Stimulated activated CD4-positive, alpha-beta T cell treated with anti-CD3 and anti-CD28 coated beads, Interleukin-1b, Interleukin-23, amount 100 ng/mL, for 48 hours (primary cell): ENCODE measurements around the gene ITGB4.
A peak's percentile ranks its signal among the peaks of the same experiment; 100 is the strongest.

Source experiments
- DNase-seq: peaks from one replicate; pipeline ENCODE4 v3.0.0-alpha.2; 2020

The ITGB4 gene

GRCh38 chr17:75733471-75733870 lies 12.2 kb downstream of the ITGB4 start:
- no peak for DNase-seq

DNA sequence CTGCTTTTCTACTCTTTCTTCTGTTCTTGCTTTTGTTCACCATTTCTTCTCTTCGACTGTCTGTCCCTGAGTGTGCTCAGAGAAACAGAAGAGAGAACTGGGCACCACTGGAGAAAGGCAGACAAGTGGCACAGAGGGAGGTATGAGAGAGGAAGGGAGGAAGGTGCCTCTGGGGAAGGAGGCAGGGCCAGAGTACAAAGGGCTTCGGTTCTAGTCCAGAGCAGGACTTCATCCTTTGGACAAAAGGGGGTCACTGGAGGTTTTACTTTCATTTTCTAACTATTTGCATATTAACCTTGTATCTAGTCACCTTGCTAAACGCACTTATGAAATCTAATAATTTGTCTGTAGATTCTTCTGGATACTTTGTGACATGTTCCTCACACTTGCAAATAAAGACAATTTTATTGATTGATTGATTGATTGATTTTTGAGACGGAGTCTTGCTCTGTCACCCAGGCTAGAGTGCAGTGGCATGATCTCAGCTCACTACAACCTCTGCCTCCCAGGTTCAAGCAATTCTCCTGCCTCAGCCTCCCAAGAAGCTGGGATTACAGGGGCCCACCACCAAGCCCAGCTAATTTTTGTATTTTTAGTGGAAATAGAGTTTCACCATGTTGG lies 13.5 kb downstream of the ITGB4 start:
- DNase-seq, result no peak

- no peak for DNase-seq
Observed at GRCh38 chr17:75736173-75736835, 15.0 kb downstream of the ITGB4 start.

DNA sequence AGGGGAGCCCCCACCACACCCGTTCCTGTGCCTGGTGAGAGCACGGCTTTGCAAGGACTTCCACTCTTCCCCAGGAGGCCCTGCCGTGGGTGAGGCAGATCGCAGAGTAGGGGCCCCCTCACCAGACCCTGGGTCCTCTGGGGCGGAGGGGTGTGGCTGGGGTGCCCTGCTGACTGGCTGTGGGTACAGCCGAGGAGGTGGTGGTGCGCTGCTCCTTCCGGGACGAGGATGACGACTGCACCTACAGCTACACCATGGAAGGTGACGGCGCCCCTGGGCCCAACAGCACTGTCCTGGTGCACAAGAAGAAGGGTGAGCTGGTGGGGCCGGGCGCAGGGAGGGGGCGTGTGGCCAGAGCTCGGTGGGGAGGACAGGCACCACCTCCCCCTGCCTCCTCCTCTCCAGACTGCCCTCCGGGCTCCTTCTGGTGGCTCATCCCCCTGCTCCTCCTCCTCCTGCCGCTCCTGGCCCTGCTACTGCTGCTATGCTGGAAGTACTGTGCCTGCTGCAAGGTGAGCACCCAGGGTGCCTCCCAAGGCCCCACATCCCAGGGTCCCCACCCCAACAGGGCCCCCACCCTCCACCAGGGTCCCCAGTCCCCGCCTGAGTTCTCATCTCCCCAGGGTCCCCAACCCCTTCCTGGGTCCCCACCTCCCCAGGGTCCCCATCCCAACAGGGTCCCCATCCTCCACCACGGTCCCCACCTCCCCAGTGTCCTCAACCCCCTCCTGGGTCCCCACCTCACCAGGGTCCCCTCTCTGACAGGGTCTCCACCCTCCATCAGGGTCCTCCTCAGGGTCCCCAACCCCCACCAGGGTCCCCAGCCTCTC lies 16.1 kb downstream of the ITGB4 start:
- DNase-seq, result no peak

DNA sequence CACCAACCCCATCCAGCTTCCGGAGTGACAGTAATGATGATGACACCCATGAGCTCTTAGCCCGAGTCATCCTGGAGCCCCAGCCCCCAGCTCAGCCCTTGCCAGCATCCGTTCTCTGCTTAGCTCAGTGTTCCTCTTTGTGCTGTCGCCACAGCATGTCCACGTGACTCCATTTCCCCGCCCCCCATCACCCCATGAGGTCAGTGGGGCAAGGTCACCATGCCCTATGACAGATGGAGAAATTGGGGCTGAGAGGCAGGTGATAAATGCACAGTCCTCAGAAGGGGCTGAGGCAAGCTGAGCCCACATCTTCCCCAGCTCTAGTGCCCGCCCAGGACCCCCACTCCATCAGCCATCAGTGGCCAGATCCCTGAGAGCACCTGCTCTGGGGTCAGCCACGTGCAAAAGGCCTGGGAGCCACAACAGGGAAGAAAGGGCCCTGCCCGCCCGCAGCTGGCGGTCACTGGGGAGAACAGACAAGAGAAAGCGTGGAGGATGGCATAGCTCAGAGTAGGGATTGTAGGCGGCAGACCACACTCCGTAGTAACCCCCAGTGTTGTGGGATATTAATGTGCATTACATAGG lies 17.1 kb downstream of the ITGB4 start:
- peak; percentile 62 for DNase-seq

- no peak for DNase-seq
Observed at GRCh38 chr17:75739174-75739573, 17.9 kb downstream of the ITGB4 start.

GRCh38 chr17:75739801-75740200 lies 18.5 kb downstream of the ITGB4 start:
- no peak for DNase-seq

DNA sequence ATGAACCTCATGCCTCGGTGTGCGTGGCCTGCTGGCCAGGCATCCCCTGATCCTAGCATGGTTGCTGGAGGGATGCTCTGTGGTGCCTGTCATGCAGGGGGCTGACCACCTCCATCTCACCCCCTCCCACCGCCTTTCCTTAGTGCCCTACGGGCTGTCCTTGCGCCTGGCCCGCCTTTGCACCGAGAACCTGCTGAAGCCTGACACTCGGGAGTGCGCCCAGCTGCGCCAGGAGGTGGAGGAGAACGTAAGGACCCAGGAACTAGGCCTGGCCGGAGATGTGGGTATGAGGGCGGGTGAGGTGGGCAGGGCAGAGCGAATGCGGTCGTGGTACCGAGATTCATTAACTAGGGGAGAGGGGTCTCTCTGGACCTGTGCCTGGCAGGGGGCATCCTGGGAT lies 19.0 kb downstream of the ITGB4 start:
- DNase-seq, result no peak

GRCh38 chr17:75740631-75741077 lies 19.4 kb downstream of the ITGB4 start:
- DNase-seq, result no peak

- DNase-seq, result no peak
Observed at GRCh38 chr17:75742337-75742736, 21.1 kb downstream of the ITGB4 start.

DNA sequence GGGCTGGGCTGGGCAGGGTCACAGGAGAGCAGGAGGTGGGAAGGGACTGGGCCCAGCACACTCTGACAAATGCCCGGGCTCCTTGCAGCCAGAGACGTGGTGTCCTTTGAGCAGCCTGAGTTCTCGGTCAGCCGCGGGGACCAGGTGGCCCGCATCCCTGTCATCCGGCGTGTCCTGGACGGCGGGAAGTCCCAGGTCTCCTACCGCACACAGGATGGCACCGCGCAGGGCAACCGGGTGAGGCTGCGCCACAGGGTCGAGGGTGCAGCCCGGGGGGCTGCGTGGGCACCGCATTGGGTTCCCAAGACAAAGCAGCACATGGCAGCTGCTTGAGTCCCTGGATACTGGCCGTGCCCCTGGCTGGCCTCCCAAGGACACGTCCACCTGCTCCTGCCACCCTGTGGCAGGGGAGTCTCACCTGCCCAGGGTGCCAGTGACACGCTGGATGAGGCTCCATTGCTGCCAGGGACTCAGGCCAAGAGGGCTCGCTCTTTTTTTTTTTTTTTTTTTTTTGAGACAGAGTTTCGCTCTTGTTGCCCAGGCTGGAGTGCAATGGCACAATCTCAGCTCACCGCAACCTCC lies 22.5 kb downstream of the ITGB4 start:
- DNase-seq, result no peak

- no peak for DNase-seq
Observed at GRCh38 chr17:75748706-75749105, 27.4 kb downstream of the ITGB4 start.

DNA sequence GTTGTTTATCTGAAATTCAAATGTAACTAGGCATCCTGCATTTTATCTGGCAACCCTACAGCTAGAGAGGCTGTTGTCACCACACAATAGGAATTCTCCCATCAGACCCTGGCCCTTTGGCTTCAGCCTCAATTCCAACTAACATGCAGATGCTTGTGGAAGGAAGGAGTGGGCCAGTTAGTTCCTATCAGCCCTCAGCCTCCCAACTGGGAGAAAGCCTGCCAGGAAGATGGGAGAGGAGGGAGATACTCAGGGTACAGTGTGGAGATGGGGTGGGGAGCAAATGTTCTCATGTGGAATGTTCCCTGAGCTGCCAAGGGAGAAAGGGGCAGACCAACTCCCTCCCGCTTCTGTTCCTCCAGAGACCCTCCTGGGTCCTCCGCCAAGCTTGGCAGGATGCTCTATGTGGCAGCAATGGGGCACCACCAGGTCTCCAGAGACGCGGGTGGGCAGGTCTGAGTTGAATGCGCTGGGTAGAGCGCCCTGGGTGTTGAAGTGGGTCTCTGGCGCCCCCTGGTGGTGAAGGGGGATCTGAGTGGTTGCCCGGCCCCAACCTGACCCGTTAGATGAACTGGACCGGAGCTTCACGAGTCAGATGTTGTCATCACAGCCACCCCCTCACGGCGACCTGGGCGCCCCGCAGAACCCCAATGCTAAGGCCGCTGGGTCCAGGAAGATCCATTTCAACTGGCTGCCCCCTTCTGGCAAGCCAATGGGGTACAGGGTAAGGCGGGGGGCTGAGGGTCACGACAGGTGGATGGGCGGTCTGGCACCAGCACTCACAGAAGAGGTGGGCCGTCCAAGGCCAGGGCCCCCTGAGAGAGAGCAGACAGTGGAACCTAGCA lies 28.5 kb downstream of the ITGB4 start:
- peak; percentile 86 for DNase-seq

DNA sequence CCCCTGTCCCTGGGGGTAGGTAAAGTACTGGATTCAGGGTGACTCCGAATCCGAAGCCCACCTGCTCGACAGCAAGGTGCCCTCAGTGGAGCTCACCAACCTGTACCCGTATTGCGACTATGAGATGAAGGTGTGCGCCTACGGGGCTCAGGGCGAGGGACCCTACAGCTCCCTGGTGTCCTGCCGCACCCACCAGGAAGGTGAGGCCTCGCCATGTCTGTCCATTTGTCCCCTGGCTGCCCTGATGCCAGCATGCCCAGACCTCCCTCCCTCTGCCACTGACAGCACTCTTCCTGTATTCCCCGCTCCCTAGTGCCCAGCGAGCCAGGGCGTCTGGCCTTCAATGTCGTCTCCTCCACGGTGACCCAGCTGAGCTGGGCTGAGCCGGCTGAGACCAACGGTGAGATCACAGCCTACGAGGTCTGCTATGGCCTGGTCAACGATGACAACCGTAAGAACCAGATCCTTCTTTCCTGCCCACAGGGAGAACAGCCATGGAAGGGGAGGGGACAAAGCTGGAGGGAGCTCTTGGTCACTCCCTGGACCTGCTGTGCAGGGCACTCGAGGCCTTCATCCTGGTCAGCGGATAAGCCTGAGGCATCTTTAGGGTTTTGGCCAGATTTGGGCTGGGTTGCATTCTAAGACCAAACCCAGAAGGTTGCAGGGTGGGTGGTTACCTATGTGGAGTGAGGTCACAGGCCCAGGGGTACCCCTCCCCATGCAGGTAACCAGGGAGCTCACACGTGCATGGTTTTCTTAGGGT lies 29.6 kb downstream of the ITGB4 start:
- DNase-seq, result no peak

DNA sequence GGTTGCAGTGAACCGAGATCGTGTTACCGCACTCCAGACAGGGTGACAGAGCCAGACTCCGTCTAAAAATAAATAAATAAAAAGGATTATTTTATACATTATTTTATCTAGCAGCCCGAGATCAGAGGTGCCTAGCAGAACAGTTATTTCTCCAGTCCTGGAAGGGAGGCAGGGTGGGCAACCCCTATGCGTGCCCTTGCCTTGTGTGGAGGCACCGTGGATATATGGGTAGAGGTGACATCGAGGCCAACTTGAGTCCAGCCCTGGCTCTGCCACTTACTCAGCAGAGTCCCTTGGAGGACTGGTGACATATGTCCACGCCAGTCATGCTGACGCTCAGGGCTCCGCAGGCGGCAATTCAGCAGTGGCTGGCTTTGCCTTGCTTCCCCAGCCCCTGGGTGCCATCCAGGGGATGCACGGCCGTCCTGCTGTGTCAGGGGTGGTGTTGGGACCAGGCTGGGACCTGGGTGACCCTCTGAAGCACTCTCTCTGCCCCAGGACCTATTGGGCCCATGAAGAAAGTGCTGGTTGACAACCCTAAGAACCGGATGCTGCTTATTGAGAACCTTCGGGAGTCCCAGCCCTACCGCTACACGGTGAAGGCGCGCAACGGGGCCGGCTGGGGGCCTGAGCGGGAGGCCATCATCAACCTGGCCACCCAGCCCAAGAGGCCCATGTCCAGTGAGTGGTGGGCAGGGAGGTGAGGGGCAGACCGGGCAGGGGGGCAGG lies 30.6 kb downstream of the ITGB4 start:
- no peak for DNase-seq

GRCh38 chr17:75752405-75752709 lies 31.1 kb downstream of the ITGB4 start:
- DNase-seq, result no peak

DNA sequence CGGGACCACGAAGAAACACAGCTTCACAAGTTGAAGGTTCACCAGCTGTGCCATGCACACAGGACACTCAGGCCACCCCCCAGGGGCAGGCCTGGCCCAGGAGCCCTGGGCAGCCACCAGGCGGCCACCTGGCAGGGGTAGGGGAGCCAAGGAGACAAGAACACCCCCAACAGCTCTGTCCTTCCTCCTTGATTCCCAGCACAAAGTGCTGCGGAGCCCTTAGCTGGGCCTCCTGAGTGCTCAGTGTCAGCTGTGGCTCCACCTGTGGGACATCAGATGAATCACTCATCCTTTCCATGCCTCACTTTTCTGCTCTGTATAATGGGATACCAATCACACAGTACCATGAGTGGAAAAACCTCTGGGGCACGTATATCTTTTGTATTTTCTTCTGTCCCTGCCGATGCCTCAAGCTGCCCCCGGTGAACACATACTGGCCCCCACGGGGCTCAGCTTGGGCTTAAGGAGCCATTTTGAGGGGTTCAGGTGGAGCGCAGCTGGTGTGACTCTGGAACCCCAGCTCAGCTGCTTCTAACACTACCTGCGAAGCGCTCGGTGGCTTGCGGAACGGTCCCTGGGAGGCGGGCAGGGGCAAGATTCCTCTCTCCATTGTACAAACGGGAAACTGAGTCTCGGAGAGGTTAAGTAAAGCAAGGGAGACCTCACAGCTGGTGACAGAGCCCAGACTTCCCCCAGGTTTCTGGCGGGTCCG lies 31.7 kb downstream of the ITGB4 start:
- no peak for DNase-seq

GRCh38 chr17:75753514-75754377 lies 32.5 kb downstream of the ITGB4 start:
- peak; percentile 66 for DNase-seq
